ENCODE results near the gene RSRC1.

- TF ChIP-seq, protein P1, sequence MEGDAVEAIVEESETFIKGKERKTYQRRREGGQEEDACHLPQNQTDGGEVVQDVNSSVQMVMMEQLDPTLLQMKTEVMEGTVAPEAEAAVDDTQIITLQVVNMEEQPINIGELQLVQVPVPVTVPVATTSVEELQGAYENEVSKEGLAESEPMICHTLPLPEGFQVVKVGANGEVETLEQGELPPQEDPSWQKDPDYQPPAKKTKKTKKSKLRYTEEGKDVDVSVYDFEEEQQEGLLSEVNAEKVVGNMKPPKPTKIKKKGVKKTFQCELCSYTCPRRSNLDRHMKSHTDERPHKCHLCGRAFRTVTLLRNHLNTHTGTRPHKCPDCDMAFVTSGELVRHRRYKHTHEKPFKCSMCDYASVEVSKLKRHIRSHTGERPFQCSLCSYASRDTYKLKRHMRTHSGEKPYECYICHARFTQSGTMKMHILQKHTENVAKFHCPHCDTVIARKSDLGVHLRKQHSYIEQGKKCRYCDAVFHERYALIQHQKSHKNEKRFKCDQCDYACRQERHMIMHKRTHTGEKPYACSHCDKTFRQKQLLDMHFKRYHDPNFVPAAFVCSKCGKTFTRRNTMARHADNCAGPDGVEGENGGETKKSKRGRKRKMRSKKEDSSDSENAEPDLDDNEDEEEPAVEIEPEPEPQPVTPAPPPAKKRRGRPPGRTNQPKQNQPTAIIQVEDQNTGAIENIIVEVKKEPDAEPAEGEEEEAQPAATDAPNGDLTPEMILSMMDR (IDR thresholded peaks at IDR 0.05): no peak
- no peak for TF ChIP-seq EZH2 (IDR thresholded peaks at IDR 0.05; ENCODE audit: borderline replicate concordance, insufficient read depth, low read depth, low read length, poor library complexity, severe bottlenecking)
These were observed 749 bp downstream of the RSRC1 start for GRCh38 chr3:158110658-158111018.
